ENCODE measurements around the gene ELK3. TPM values are rescaled to one million over a fixed set of nuclear protein-coding genes. Genes with fewer than 3 reads are reported as not detected.

Gene ELK3
- total RNA-seq, 1 donor from 2014 or later: 41.2 TPM

DNA sequence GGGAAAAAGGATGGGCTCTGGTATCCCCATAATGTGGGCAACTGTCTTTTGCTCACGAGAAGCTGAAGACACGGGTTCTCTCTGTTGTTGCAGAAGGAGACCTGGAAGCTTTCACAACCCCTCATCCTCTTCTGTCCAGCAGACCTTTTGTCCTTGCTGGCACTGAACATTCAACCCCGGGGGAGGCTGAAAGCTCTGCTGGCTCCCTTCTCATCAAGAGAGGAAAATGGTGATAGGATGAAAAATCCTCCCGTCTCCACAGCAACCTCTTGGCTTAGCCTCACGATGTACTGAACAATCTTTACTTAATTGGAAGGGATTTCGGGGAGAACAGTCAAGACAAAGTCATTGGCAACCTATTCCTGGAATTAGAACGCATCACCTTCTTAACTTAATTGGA, 39.0 kb downstream of the ELK3 start:
- Histone ChIP-seq H3K27me3 (no peaks in the 10 kb centered on the region), H3K27ac (peak overlapping the region; percentile 78), H3K9me3 (no peaks in the 10 kb centered on the region), H3K4me1 (peaks cover 40% of the 10 kb centered on the region), H3K36me3 (no peaks in the 10 kb centered on the region), H3K4me3 (no peak overlapping the region)
- intact Hi-C loops (cut with DNase I): no loop called here
- ATAC-seq: no peak
- TF ChIP-seq, protein P1, sequence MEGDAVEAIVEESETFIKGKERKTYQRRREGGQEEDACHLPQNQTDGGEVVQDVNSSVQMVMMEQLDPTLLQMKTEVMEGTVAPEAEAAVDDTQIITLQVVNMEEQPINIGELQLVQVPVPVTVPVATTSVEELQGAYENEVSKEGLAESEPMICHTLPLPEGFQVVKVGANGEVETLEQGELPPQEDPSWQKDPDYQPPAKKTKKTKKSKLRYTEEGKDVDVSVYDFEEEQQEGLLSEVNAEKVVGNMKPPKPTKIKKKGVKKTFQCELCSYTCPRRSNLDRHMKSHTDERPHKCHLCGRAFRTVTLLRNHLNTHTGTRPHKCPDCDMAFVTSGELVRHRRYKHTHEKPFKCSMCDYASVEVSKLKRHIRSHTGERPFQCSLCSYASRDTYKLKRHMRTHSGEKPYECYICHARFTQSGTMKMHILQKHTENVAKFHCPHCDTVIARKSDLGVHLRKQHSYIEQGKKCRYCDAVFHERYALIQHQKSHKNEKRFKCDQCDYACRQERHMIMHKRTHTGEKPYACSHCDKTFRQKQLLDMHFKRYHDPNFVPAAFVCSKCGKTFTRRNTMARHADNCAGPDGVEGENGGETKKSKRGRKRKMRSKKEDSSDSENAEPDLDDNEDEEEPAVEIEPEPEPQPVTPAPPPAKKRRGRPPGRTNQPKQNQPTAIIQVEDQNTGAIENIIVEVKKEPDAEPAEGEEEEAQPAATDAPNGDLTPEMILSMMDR (IDR thresholded peaks at IDR 0.05): no peak
- DNase-seq: no peak

DNA sequence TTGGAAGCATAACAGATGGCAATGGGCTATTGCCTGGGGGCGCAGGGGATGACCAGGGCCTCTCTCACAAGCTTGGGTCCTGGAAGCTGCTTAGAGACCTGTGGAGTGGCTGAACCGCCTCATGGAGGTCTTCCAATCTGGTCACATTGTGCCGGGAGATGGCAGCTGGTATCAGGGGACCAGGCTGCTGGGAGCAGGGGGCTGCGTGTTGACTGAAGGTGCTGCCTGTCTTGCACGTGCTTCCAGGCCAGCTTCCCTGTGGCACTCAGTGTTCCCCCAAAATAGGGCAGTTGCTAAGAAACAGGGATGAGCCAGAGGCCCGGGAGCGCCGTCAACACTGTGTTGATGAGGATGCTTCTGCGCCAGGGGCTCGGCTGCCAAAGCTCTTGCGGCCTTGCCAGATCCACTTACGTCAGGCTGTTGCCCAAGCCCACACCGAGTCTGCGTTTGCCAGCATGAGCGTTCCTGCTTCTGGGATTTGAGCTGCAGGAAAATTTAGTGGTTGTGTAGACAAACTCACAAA, 39.8 kb downstream of the ELK3 start:
- ATAC-seq (peak; percentile 46), DNase-seq (peak; percentile 74)
- H3K9me3 ChIP-seq: no peaks in the 10 kb centered on the region
- H3K4me1 ChIP-seq: peaks cover 48% of the 10 kb centered on the region
- TF ChIP-seq, protein P1 (IDR thresholded peaks at IDR 0.05): no peak
- intact Hi-C loops (cut with DNase I): no loop called here
- H3K36me3 ChIP-seq: no peaks in the 10 kb centered on the region
- no peaks in the 10 kb centered on the region for H3K27me3 ChIP-seq
- peak overlapping the region; percentile 78 for H3K27ac ChIP-seq
- no peak overlapping the region for H3K4me3 ChIP-seq

DNA sequence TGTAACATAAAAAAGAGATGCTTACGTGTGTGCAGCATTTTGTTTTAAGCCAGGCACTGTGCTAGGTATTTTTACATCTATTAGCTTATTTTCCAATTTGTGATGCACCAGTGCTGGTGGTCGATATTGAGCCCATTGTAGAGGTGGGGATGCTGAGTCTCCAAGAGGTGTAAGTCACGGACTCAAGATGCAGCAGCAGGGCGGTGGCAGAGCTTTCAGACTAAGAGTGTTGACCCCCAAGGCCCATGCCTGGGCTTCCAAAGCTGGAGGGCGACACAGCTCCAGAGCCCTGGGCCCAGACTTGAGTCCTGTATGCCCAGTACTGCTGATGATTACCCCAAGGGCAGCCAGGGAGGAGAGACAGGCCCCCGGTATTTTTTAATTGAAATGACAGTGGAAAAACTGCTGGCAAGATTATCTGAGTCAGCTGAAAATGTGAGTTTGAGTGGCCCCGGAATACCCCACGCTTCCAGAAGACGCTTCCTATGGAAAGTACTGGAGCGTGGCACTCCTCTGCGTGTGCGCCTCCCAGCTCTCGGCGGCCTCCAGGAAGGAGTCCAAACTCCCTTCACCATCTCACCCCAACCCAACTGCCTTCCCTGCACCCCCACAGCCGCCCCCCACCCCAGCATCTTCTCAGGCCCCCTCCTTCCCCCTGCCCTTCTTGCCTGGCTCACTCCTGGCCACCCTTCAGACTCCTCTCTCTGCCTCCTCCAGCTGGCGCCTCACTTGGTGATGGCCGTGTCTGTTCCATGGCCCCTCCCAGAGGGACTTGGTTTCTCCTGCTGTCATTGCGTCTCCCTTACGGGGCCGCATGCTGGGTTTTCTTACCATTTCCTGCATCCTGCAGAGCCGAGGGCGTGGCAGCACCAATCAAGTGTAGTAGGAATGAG, 40.7 kb downstream of the ELK3 start:
- Histone ChIP-seq H3K27ac (peak overlapping the region; percentile 38), H3K4me1 (peaks cover 56% of the 10 kb centered on the region), H3K4me3 (no peak overlapping the region), H3K36me3 (no peaks in the 10 kb centered on the region), H3K27me3 (no peaks in the 10 kb centered on the region), H3K9me3 (no peaks in the 10 kb centered on the region)
- DNase-seq (no peak), ATAC-seq (no peak)
- intact Hi-C loops (cut with DNase I): no loop called here
- TF ChIP-seq, protein P1 (IDR thresholded peaks at IDR 0.05): no peak

DNA sequence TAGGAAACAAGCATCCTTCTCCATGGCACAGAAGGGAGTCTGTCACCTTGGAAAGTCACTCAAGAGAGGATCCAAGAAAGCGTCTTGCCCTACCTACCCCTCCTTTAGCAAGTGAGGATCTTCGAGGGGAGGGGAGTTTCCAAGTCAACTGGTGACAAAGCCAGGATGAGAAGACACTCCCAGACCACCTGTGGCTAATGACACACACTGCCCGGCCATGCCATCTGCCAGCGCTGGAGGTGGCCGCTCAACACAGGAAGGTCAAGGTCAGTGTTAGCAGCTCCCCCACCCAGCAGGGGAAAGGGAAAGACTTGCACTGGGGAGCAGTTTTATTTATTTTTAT, 41.3 kb downstream of the ELK3 start:
- no peak for DNase-seq
- Histone ChIP-seq H3K4me3 (no peak overlapping the region), H3K9me3 (no peaks in the 10 kb centered on the region), H3K27me3 (no peaks in the 10 kb centered on the region), H3K4me1 (peaks cover 57% of the 10 kb centered on the region), H3K27ac (peak overlapping the region; percentile 14), H3K36me3 (no peaks in the 10 kb centered on the region)
- TF ChIP-seq, protein P1 (IDR thresholded peaks at IDR 0.05): no peak
- intact Hi-C loops (cut with DNase I): no loop called here
- no peak for ATAC-seq

DNA sequence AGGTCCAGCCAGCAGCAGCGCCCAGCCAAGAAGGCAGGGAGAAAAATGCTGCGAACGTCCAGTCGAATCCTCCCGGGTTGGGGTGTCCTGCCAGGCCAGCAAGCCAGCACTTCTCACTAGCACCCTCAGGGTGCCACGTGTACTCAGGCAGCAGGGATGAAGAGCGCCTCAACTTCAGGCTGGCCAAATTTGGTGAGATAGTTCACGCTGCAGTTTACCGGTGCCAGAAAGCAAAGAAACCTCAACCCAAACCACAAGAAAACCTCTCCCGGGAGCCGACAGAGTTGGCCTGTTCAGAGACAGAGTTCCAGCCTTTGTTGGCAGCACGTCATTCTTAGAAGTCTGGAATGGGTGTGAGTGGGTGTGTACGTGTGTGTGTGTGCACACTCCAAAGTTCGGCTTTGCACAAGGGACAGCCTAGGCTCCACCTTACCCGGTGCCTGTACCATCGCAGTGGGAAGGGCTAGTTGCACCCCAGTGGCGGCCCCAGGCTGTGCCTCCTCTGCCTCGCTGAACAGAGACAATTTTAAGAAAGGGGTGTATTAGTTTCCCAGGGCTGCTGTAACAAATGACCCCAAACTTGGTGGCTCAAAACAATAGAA, 42.1 kb downstream of the ELK3 start:
- H3K4me3 ChIP-seq: no peak overlapping the region
- TF ChIP-seq, protein P1 (IDR thresholded peaks at IDR 0.05): no peak
- DNase-seq: no peak
- peak overlapping the region; percentile 14 for H3K27ac ChIP-seq
- H3K27me3 ChIP-seq: no peaks in the 10 kb centered on the region
- ATAC-seq: peak; percentile 4
- no peaks in the 10 kb centered on the region for H3K9me3 ChIP-seq
- peaks cover 63% of the 10 kb centered on the region for H3K4me1 ChIP-seq
- H3K36me3 ChIP-seq: no peaks in the 10 kb centered on the region
- intact Hi-C loops (cut with DNase I): no loop called here
